GM12878 (cell line): ENCODE measurements around the gene CCDC184. TPM values are rescaled to one million over a fixed set of nuclear protein-coding genes. Genes with fewer than 3 reads are reported as not detected.

Source experiments
- ATAC-seq: fragments of 200-7000 bp; cut with Tn5 transposase; 3 replicates; pipeline ENCODE4 v1.9.1; 2020; ENCODE audit warnings: mild to moderate bottlenecking, moderate library complexity
- BruUV-seq: library from RNA; stranded (reverse); fragments of 400-500 nt; replicated peaks from 2 replicates; lab custom pipeline; 2021; lab: Mats Ljungman, UMichigan
- CTCF ChIA-PET: fragments of 300-600 bp; sonication (Branson Sonifier 250); formaldehyde crosslinking; extraction: SDS; loops from one replicate; lab custom pipeline; 2021; ENCODE audit warnings: inconsistent platforms; lab: Yijun Ruan, JAX
- POLR2A ChIA-PET: fragments of 350-600 bp; formaldehyde crosslinking; extraction: SDS; loops from one replicate; lab custom pipeline; 2021; ENCODE audit warnings: inconsistent platforms; lab: Charles Lee
- RAD21 ChIA-PET: fragments of 300-600 bp; sonication (Branson Sonifier 250); formaldehyde crosslinking; loops from one replicate; lab custom pipeline; 2023; ENCODE audit warnings: antibody characterized with exemption; ENCODE audit not compliant: unreplicated experiment; lab: Charles Lee
- SMC1A ChIA-PET: fragments of 300-600 bp; sonication (Branson Sonifier 250); formaldehyde crosslinking; loops from one replicate; lab custom pipeline; 2023; ENCODE audit not compliant: unreplicated experiment, uncharacterized antibody; lab: Charles Lee
- DNase-seq: peaks from one replicate; pipeline ENCODE4 v3.0.0-alpha.2; 2011; ENCODE audit warnings: low read depth, low spot score
- FAIRE-seq: peaks from 3 replicates; lab custom pipeline; 2011; peaks lifted over from hg19 to GRCh38; lab: Jason Lieb, UNC
- H2AFZ ChIP-seq: 2 replicates; pipeline ENCODE4 v1.6.0; 2011; ENCODE audit warnings: low read depth, low read length, control low read depth; ENCODE audit not compliant: control insufficient read depth
- H3K27ac ChIP-seq: 2 replicates; pipeline ENCODE4 v1.5.1; 2011; ENCODE audit warnings: control low read depth; ENCODE audit not compliant: control insufficient read depth, insufficient read depth
- H3K27me3 ChIP-seq, 2 experiments: replicated peaks in 1 of 2; 2 replicates each; pipeline versions ENCODE4 v1.6.0 to v1.6.1; 2011; ENCODE audit warnings: low read length in 1 of 2; ENCODE audit not compliant: control insufficient read depth in 2 of 2, insufficient read depth in 2 of 2
- H3K36me3 ChIP-seq, 2 experiments: 2 replicates each; pipeline ENCODE4 v1.5.1; 2011; ENCODE audit warnings: low read length in 1 of 2; ENCODE audit not compliant: control insufficient read depth in 2 of 2, insufficient read depth in 2 of 2
- H3K4me1 ChIP-seq: 2 replicates; pipeline ENCODE4 v1.6.1; 2011; ENCODE audit warnings: mild to moderate bottlenecking, low read length, moderate library complexity, mixed read lengths; ENCODE audit not compliant: control insufficient read depth, insufficient read depth
- H3K4me2 ChIP-seq: 2 replicates; pipeline ENCODE4 v1.6.0; 2011; ENCODE audit warnings: control low read depth; ENCODE audit not compliant: control insufficient read depth, insufficient read depth
- H3K4me3 ChIP-seq: fragments of 200-600 bp; sonication (generic); 2 replicates; pipeline ENCODE4 v1.5.1; 2016
- H3K79me2 ChIP-seq: 2 replicates; pipeline ENCODE4 v1.6.0; 2011; ENCODE audit warnings: low read length; ENCODE audit not compliant: control insufficient read depth, insufficient read depth
- H3K9ac ChIP-seq: 2 replicates; pipeline ENCODE4 v1.8.0; 2011; ENCODE audit warnings: low read length, control low read depth, mixed read lengths; ENCODE audit not compliant: control insufficient read depth, insufficient read depth
- H3K9me3 ChIP-seq: replicated peaks from 3 replicates; pipeline ENCODE4 v1.5.1; 2011; ENCODE audit warnings: mild to moderate bottlenecking, low read length; ENCODE audit not compliant: control insufficient read depth, insufficient read depth
- H4K20me1 ChIP-seq: 2 replicates; pipeline ENCODE4 v1.6.0; 2011; ENCODE audit not compliant: control insufficient read depth, insufficient read depth
- CHD4 ChIP-seq: fragments of 200-600 bp; sonication (generic); IDR thresholded peaks from 2 replicates; pipeline ENCODE4 v1.6.1; 2016; ENCODE audit warnings: mild to moderate bottlenecking
- GABPA ChIP-seq: IDR thresholded peaks from 2 replicates; pipeline ENCODE4 v1.6.1; 2014; ENCODE audit warnings: antibody characterized with exemption, low read depth, mild to moderate bottlenecking, inconsistent platforms
- MTA2 ChIP-seq: fragments of 450-650 bp; IDR thresholded peaks from 2 replicates; pipeline ENCODE4 v1.6.1; 2016; ENCODE audit warnings: low read depth, mild to moderate bottlenecking, moderate library complexity
- PKNOX1 ChIP-seq: fragments of 450-650 bp; IDR thresholded peaks from 2 replicates; pipeline ENCODE4 v1.6.1; 2016; ENCODE audit warnings: mild to moderate bottlenecking
- SMC3 ChIP-seq: IDR thresholded peaks from 2 replicates; pipeline ENCODE4 v1.6.1; 2011; ENCODE audit warnings: low read length, improper control_type of control experiment, borderline replicate concordance
- WRNIP1 ChIP-seq: IDR thresholded peaks from 2 replicates; pipeline ENCODE4 v1.6.1; 2011; ENCODE audit warnings: low read depth, low read length, improper control_type of control experiment, borderline replicate concordance
- ZBTB11 ChIP-seq: fragments of 450-650 bp; formaldehyde crosslinking; IDR thresholded peaks from 2 replicates; pipeline ENCODE4 v1.5.0; 2022; ENCODE audit warnings: mild to moderate bottlenecking, missing genetic modification characterization
- WGBS: methylation state at CpG from one replicate; pipeline ENCODE4 v1.1.6; 2016; ENCODE audit warnings: low lambda C conversion rate; ENCODE audit not compliant: insufficient replicate concordance, insufficient coverage; ENCODE audit errors: missing lambda C conversion rate; 5-methylcytosine and 5-hydroxymethylcytosine counted together
- in situ Hi-C: fragments of 300-500 bp; cut with MboI; formaldehyde crosslinking; loops from 9 replicates; pipeline ENCODE4 v1.14.3; 2018; ENCODE audit warnings: mixed read lengths
- intact Hi-C: fragments of 100-400 bp; cut with micrococcal nuclease; formaldehyde crosslinking; loops from one replicate; pipeline ENCODE4 v1.14.2; 2022; ENCODE audit not compliant: unreplicated experiment
- polyA plus RNA-seq, 11 experiments: library from polyadenylated mRNA; depleted of rRNA in 4 of 11; unstranded in 6 of 11; stranded (reverse) in 5 of 11; fragments of >200 nt; fragmentation: Nextera tagmentation in 4 of 11; fragmentation: Illumina TruSeq in 1 of 11; extraction: Ambion mirVana in 4 of 11; extraction: Trizol in 1 of 11; gene quantifications; 1 replicate in 1 of 11; 2 replicates in 10 of 11; pipeline versions ENCODE4 v1.2.1 to v1.2.3, GENCODE V29; 2011 to 2016; ENCODE audit warnings: inconsistent platforms in 2 of 11, missing spikeins in 2 of 11, low read depth in 1 of 11
- total RNA-seq, 4 experiments: library from RNA; depleted of rRNA in 3 of 4; stranded (reverse); fragments of >200 nt in 3 of 4; fragmentation: Illumina TruSeq in 1 of 4; extraction: Trizol in 1 of 4; gene quantifications; 2 replicates each; pipeline versions ENCODE4 v1.2.1 to v1.2.3, GENCODE V29; 2013 to 2021

CCDC184 gene
- total and polyA plus RNA-seq, 10 of the 15 experiments (the other 5 are each of a cell fraction or from before 2014, with no cell fraction given) = not detected

GRCh38 chr12:48193623-48194022 is 10.2 kb downstream of the CCDC184 start (continued):
- no peak for TF ChIP-seq ZBTB11
- TF ChIP-seq WRNIP1 = no peak

- WGBS = 24% methylated on average over 1 of the region's 1 CpG
- ChIA-PET RAD21 (no interaction called here), CTCF (interaction anchor here (1.2 kb wide), 1 partner anchor 12 kb away, joined by 3 read pairs; the partner anchor contains the start of gene CCDC184), SMC1A (no interaction called here), POLR2A (no interaction called here)
- TF ChIP-seq SMC3 (no peak), CHD4 (no peak), GABPA (no peak), PKNOX1 (no peak), MTA2 (no peak)
- in situ Hi-C loops = no loop called here
- no peak for ATAC-seq
- H2AFZ ChIP-seq = no peak overlapping the region
- no TSS peak for BruUV-seq
- intact Hi-C loops = loop anchor here (10.0 kb wide), 1 partner anchor 160 kb away; the partner anchor contains the start of gene ZNF641
- H3K36me3 ChIP-seq = no peaks in the 10 kb centered on the region
- H3K27ac ChIP-seq = no peak overlapping the region
- H3K4me1 ChIP-seq = 0 out of 2 replicates have a peak, but pooled peaks cover 3% of the 10 kb centered on the region
- H4K20me1 ChIP-seq = no peaks in the 10 kb centered on the region
- H3K9me3 ChIP-seq = no peaks in the 10 kb centered on the region
- no peak overlapping the region for H3K9ac ChIP-seq
- H3K27me3 ChIP-seq = no peaks in the 10 kb centered on the region
- H3K79me2 ChIP-seq = peaks cover 13% of the 10 kb centered on the region
- no peak for FAIRE-seq
- H3K4me2 ChIP-seq = no peak overlapping the region
- DNase-seq = no peak
- H3K4me3 ChIP-seq = no peak overlapping the region
Measured at GRCh38 chr12:48194799-48195201, 11.4 kb downstream of the CCDC184 start.
